Measurements from ENCODE around the gene ANKRD36C.
"Not testable (repeated sequence)": the region's sequence is repeated elsewhere in the genome, so short reads cannot be mapped to it uniquely, and the experiment has no call there.

The ANKRD36C gene

GRCh38 chr2:95991351-95992094 is at the start of gene ANKRD36C:
Gene ANKRD36C, minus strand, starts transcription at chr2:95991824. Its CDS starts 116 bp downstream, at chr2:95991708.
- peak; percentile 69 for DNase-seq (ENCODE audit: low spot score)

GRCh38 chr2:96035554-96035953 is 43.9 kb upstream of the ANKRD36C start:
- not testable (repeated sequence) for DNase-seq (ENCODE audit: low spot score)

- DNase-seq (ENCODE audit: low spot score) = not testable (repeated sequence)
Observed at GRCh38 chr2:96034792-96035191, 43.2 kb upstream of the ANKRD36C start, which contains the start of gene GPAT2. Gene GPAT2, minus strand, starts transcription at chr2:96034916. Its CDS starts 2,557 bp downstream, at chr2:96032359.

GRCh38 chr2:96033997-96034396 is 42.4 kb upstream of the ANKRD36C start:
- DNase-seq (ENCODE audit: low spot score) = not testable (repeated sequence)

GRCh38 chr2:96027725-96028325 is 36.2 kb upstream of the ANKRD36C start:
- not testable (repeated sequence) for DNase-seq (ENCODE audit: low spot score)

DNA sequence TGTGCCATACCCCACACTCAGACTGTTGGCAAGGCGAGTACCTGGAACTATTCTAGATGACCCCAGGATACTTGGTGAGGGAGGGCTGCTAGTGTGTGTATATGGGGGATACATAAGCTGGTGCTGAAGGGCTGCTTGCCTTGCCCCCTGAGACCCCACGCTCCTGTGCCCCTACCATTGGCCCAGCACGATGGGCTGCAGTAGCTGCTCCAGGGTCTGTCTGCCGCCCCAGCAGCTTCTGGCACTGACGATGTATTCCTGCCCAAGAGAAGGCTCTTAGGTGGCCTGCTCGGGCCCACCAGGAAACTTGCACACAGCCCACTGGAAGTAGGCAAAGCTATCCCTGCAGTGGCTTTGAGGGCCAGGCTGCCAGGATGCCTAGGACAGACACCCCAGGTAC is 34.1 kb upstream of the ANKRD36C start:
- DNase-seq (ENCODE audit: low spot score) = not testable (repeated sequence)

DNA sequence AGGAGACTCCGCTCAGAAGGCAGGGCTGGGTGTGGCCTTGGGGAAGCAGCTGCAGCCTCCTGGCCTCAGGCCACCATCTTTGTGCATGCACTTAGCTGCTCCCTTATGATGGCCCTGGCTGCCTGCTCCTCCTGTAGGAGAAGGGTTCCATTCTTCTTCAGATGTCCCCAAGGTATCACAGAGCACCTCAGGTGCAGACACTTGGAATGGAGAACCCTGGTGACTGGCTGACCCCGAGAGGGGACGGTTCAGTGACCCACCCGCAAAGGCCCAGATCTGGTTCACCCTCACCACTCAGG is 33.5 kb upstream of the ANKRD36C start:
- DNase-seq (ENCODE audit: low spot score) = no peak

DNA sequence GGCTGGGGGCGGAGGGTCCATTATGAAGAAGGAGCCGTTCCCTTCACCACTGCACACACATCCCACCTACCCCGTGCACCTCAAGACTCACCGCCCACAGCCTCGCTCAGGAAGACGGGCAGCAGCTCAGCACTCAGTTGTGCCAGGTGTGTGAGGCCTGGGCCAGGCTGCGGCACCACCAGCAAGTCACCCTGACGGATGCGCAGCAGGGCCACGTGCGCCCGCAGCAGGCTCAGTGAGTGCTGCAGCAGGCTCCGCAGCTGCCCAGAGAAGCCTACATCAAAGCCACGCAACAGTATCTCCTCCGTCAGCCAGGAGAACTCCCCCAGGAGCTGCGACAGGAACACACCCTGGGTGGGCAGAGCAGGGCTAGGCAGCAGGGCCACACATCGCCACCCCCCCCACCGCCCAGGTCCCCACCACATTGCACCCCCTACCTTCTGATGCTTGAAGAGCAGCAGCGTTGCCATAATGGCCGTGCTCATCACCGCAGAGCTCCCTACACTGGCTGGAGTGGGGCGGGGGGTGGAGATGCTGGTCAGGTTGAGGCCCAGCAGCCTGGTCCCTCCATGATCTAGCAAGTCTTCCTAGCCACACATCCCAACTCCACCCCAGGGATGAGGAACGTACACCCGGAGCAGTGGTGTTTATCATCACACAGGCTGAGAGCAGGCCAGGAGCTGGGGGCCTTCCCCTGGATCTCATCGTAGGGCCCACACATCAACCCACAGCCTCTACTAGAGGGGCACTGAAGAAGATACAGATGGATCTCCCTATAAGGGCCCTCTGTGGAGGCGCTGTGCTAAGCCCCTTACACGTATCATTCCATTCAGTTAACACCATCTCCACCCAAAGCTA is 32.9 kb upstream of the ANKRD36C start:
- no peak for DNase-seq (ENCODE audit: low spot score)

DNA sequence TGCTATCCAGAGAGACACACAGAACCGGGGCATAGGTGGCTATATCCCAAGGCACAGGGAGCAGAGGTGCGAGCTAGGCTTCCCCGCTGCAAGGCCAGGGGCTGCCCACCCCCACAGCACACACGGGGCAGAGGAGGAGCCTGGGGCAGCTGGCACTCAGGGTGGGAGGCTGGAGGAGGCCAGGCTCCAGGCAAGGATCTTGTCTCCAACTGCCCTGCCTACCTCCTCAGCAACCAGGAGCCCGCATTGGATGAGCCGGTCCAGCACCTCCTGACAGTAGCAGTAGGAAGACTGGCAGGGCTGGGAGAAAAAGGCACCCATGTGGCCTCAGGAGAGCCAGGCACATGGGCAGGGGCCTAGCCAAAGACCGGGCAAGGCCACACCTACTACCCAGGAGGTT is 32.1 kb upstream of the ANKRD36C start:
- DNase-seq (ENCODE audit: low spot score) = not testable (repeated sequence)

- DNase-seq (ENCODE audit: low spot score) = peak; percentile 80
Observed at GRCh38 chr2:96022701-96023447, 31.2 kb upstream of the ANKRD36C start.

- not testable (repeated sequence) for DNase-seq (ENCODE audit: low spot score)
Observed at GRCh38 chr2:96022126-96022525, 30.5 kb upstream of the ANKRD36C start.

GRCh38 chr2:96021142-96021541 is 29.5 kb upstream of the ANKRD36C start:
- not testable (repeated sequence) for DNase-seq (ENCODE audit: low spot score)

DNA sequence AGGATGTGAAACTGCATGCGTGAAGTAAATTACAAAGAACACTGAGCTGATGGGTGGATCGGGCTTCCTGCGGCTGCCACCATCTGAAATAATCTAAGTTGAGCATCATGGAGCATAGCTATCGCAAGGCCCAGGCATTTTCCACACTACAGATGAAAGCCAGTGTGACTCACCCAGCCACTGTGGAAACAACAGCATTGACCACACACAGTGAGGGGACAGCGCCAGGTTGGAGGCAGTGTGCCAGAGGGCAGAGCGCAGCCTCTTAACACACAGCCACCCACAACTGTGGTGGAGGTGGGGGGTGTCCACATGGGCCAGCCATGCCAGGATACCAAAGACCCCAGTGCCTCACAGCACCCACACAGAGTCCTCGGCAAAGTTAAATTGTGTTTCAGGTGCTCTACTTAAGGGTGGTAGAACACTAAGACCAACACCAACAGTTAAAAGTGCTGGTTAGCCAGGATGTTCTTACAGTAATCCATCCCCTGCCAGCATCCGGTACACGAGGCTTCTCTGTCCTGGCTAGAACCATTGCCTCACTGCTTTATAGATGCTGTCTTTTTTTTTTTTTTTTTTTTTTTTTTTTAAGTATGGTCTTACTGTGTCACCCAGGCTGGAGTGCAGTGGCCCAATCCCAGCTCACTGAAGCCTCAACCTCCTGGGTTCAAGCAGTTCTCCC is 28.4 kb upstream of the ANKRD36C start:
- not testable (repeated sequence) for DNase-seq (ENCODE audit: low spot score)

- DNase-seq (ENCODE audit: low spot score) = not testable (repeated sequence)
Observed at GRCh38 chr2:96016321-96016720, 24.7 kb upstream of the ANKRD36C start.

GRCh38 chr2:96012792-96013264 is 21.2 kb upstream of the ANKRD36C start:
- peak; percentile 33 for DNase-seq (ENCODE audit: low spot score)

DNA sequence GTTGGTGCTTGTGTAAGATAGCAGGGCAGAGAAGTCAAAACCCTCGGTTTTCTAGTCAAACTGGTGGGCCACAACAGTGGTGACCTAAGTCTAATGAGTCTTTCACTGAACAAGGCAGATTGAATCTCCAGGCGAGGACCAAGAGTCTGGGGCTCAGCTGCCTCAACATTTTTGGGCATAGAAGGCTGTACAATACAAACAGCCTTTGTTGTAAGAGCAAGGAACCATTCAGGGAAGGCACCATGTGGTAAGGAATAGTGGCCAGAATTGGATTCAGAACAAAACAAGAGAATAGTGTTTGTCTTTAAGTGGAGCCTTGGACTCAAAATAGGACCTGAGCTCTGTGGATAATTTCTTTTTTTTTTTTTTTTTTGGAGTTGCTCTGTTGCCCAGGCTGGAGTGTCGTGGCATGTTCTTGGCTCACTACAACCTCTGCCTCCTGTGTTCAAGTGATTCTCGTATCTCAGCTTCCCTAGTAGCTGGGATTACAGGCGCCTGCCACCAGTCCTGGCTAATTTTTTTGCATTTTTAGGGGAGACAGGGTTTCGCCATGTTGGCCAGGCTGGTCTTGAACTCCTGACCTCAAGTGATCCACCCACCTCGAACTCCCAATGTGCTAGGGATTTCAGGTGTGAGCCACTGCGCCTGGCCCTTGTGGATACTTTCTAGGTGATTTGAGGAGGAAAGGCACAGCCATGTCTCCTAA is 20.6 kb upstream of the ANKRD36C start:
- not testable (repeated sequence) for DNase-seq (ENCODE audit: low spot score)

GRCh38 chr2:96011129-96011455 is 19.5 kb upstream of the ANKRD36C start:
- peak; percentile 58 for DNase-seq (ENCODE audit: low spot score)

DNA sequence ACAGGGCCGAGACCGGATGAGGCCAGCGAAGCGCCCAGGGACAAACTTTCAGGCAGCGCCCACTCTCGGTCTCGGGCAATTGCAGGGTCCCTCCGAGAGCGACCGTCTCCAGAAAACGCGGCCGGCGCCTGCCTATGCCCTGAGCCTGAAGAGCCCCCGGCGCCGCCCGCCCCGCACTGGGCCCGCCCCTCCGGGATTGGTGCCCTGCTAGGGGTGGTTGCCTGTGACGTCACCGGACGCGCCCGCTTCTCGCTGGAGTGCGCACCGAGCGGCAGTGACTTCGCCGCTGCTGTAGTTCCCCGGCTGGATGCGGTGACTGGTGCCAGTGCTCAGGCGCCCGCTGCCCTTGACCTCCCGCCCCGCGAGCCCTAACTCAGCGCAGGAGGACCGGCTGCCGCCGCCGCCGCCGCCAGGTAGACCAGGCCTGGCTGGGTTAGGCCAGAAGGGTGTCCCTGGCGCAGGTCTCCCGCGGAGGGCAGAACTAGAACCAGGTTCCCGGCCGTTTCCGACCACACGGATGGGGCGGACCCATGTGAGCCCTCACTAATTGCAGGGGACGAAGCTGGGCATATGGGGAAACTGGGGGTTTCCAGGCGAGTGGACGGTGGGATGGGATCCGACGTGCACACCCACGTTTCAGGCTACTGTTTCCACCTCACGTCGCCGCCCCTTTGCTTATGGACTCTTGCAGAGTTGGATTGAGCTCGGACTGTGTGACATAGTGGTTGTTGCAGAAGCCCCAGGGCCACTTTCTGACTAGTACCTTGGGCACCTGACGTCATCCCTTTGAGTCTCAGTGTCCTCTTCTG is 18.9 kb upstream of the ANKRD36C start:
- DNase-seq (ENCODE audit: low spot score) = peak; percentile 94

DNA sequence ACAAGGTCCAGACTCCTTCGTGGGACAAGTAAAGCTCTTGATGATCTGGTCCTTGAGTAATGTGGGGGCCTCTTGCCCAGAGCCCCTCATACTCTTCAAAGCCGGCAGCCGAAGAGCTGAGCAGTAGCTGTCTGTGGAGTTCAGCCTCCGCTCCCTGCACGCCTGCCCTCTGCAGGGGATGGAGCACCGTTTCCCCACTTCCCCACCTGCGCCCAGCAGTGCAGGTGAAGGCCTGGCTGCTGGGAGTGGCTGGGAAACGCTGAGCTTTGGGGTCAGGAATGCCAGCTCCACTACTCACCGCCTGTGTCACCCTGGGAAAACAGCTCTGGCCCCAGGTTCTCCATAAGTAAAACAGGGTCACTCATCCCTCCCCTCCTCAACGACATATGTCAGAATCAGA is 18.2 kb upstream of the ANKRD36C start:
- not testable (repeated sequence) for DNase-seq (ENCODE audit: low spot score)

DNA sequence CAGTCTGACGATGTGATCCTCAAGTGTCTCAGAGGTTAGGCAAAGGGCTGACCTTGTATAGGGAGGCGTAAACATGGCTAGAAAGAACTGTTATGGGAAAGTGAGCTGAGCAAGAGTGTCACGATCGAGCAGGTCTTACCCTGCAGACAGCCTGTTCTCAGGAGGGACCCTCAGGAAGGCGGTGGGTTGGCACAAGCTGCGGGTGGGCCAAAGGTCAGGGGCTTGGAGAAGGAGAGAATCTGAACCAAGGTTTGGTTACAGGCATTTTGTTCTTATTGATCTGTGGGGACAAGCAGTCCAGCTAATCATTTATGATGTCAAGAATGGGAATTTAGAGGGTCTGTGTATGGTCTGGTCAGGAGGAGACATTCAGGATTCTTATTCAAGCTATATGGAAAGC is 16.4 kb upstream of the ANKRD36C start:
- DNase-seq (ENCODE audit: low spot score) = not testable (repeated sequence)
